GM18499 (cell line): ENCODE results near the gene ZFHX3.
A peak's percentile ranks its signal among the peaks of the same experiment; 100 is the strongest.
"Not testable (repeated sequence)": the region's sequence is repeated elsewhere in the genome, so short reads cannot be mapped to it uniquely, and the experiment has no call there.

Experiments used
- ATAC-seq: cut with Tn5 transposase; IDR thresholded peaks from one replicate; pipeline ENCODE4 v1.9.1; 2021; ENCODE audit warnings: moderate number of reproducible peaks; ENCODE audit not compliant: insufficient read depth, unreplicated experiment

ZFHX3 gene

DNA sequence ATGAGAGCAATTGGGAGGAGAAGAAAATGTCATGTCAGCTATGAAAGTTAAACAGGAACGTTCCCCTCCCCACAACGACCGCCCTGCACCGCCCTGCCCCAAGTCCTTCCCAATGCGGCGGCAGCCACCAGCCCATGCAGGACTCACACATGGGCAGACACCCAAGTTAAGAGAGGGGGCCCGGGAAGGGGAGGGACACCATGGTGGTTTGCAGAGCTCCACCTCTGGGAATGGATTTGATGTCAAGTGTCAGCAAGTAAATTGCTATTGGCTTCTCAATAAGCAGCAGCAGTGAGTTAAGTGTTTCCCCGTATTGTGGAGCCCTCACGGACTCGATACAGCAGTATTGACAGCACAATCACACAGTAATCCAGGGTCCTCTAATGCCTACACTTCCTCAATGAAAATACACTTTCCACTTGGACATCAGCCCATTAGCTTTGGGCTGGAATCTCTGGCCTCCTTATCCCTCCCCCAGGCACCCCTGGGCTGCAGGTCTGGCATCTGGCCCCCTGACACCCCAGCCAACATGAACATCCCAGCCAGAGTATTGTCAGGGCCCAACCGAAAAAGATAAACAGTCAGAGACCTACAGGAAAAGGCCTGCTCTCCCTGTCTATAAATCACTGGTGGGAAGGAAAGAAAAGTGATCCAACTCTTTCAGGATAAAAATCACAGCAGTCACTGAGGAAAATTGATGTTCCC lies 22.6 kb downstream of the ZFHX3 start:
- ATAC-seq: no peak

- ATAC-seq: no peak
These were observed 23.3 kb downstream of the ZFHX3 start for GRCh38 chr16:73024571-73025105.

GRCh38 chr16:73023752-73024570 lies 24.0 kb downstream of the ZFHX3 start:
- ATAC-seq: no peak

DNA sequence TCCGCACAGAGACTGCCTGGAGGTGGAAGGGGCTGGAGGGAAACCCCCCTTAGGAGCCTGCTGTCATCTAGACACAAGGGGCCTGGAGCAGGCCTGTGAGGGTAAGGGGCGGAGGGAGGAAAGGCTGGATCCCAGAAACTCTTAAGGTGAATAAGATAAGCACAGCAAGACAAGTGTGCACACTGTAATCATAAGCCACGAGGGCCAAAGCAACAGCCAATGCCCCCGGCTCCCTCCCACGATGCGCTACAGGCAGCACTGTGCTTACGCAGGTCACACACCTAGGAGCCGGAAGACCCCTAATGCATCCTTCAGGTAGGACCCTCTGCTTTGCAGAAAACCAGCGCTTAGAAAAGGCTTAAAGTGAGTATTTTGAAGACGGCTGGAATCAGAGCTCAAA lies 24.6 kb downstream of the ZFHX3 start:
- ATAC-seq: no peak

GRCh38 chr16:73022534-73022933 lies 25.4 kb downstream of the ZFHX3 start:
- no peak for ATAC-seq

DNA sequence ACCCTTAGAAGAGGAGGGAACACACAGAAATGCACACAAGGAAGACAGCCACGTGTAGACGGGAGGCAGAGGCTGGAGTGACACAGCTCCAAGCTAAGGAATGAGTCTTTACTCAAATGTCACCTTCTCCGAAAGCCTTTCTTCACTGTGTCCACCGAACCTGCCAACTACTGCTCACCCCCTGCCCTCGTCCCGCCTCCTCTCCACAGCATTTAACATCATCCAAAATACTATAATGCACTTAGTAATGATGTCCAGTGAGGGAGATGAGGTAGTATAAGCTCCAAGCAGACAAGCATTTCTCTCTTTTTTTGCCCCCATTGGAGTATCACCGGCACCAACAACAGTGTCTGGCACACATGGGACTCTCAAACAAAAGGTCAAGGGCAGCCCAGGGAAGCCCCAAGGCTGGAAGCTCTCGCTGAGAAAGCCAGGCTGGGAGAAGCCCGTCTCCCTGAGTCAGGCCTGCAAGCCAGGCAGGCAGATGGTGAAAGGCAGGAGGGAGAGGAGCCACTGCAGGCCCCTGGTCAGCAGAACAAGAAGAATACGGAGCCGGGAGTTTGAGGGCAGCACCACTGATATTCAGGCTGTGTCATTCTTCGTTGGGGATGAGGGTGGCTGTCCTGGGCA lies 25.9 kb downstream of the ZFHX3 start:
- no peak for ATAC-seq

- no peak for ATAC-seq
These were observed 27.5 kb downstream of the ZFHX3 start for GRCh38 chr16:73020409-73020884.

DNA sequence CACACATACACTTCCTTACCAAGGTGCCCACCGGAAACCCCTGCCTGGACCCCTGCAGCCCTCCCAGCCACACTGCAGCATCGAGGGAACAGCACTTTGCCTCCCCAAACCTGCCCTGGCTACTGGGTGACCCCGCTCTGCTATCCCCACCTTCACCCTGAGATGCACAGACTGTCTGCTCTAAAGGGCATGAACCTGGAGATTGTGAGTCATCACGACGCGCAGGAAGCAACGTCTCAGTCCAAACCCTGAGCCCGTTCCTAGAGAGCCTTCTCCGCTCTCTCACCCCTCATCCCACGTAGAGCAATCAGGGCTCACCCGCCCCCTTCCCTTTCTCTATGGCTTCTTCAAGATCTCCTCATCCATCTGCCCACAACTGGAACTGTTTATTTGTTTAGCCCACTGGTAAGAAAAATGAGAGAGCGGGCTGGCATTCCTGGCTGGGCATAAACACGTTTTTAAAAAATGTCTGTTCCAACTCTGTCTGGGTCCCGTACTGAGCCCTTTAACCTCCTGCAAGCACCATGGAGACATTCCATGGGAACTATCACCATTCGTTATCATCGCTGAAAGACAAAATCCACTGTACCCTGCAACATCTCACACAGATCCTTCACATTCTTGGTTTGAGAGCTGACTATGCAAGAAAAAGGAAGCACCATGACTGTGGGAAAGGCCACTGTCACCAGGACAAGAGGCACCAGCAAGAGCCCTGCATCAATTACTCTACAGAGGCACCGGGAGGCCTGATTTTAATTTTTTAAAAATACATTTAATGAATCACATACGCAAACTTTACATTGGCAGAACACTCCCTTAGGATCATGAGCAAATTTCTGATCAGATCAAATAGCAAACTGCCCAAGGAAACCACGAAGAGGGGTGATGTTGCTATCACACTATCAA lies 28.2 kb downstream of the ZFHX3 start:
- no peak for ATAC-seq

DNA sequence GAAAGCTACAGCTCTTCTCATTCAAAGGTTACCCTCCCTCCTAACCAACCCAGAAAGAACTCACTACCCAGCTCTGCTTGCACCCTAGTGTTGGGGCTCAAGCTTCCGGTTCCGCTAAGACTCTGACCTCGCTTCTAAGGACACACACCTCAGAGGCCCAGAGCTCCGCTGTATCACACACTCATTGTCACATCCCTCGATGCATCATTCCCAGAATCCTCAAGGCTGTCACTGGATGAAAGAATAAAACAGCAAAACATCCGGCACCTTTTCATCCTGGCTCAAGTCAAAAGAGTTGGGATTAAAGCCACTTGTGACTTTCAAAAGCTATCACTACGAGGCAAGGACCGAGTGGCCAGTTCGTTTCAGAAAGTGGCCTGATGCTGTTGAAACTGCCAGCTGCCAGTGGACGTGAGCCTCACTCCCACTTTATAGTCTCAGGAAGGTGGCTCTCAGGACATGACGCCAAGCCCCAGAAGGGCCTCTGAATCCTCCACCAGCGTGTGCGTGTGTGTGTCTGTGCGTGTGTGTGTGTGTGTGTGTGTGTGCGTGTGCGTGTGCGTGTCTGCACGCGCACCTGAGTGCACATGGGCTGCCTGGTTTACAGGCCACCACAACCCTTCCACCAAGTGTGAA lies 29.0 kb downstream of the ZFHX3 start:
- no peak for ATAC-seq

GRCh38 chr16:73017321-73017720 lies 30.6 kb downstream of the ZFHX3 start:
- no peak for ATAC-seq

DNA sequence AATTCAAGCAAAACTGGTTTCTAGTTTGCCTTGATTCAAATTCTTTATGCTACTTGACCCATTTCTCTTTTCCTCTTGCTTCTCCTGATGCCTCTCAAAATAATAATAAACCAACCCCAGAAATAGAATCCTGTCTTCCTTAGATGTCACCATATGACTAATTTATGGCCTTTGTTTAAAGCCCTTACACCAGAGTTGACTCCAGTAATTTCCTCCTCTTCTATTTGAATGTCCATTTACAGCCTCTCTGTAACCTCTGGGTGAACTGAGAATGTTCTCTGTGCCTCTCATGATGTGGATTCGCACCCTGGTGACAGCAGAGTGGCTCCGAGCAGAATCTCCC lies 31.5 kb downstream of the ZFHX3 start:
- peak; percentile 39 for ATAC-seq

- peak; percentile 82 for ATAC-seq
These were observed 32.1 kb downstream of the ZFHX3 start for GRCh38 chr16:73015612-73016487.

- no peak for ATAC-seq
These were observed 33.2 kb downstream of the ZFHX3 start for GRCh38 chr16:73014768-73015167.

GRCh38 chr16:73013974-73014373 lies 34.0 kb downstream of the ZFHX3 start:
- no peak for ATAC-seq

GRCh38 chr16:73012341-73012740 lies 35.6 kb downstream of the ZFHX3 start:
- no peak for ATAC-seq

- ATAC-seq: no peak
These were observed 36.0 kb downstream of the ZFHX3 start for GRCh38 chr16:73011926-73012325.

- ATAC-seq: no peak
These were observed 37.7 kb downstream of the ZFHX3 start for GRCh38 chr16:73010150-73010676.

- not testable (repeated sequence) for ATAC-seq
These were observed 38.2 kb downstream of the ZFHX3 start for GRCh38 chr16:73009710-73010109.
